ENCODE data around the gene UGT2B7.

Gene UGT2B7

DNA sequence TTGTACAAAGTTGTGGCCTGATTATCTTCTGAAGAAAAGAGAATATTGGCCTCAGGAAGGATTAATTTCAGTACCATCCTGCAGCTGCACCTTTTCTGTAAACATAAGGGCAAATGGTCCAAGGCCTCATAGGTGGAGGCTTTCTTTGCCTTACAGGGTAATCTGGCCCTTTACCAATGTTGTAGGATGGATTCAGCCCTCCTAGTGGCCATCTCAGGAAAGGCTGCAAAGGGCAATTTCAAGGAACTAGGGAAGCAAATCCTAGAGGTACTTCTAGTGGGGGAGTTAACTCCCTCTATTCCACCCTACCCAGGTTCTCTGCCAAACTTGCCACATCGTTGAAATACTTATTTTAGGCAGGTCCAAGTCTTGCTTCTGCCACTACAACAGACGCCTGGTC lies 60.6 kb downstream of the UGT2B7 start:
- no peak for DNase-seq (ENCODE audit: low spot score)

Measured in AG08396 (cell line).